ENCODE results near the gene LSR. TPM values are rescaled to one million over a fixed set of nuclear protein-coding genes. Genes with fewer than 3 reads are reported as not detected.

Gene LSR
- polyA plus RNA-seq, 1 donor from 2014 or later: not detected

- Histone ChIP-seq H3F3A (ENCODE audit: insufficient read depth, low read length, poor library complexity, severe bottlenecking) (no peaks in the 10 kb centered on the region), H3K79me2 (replicated peaks; ENCODE audit: insufficient read depth, low read length) (peaks cover under 1% of the 10 kb centered on the region), H4K20me1 (ENCODE audit: insufficient read depth) (no peaks in the 10 kb centered on the region), H3K9ac (ENCODE audit: low read length) (no peak overlapping the region), H3K9me2 (ENCODE audit: insufficient read depth, low read length) (no peaks in the 10 kb centered on the region), H3K4me2 (ENCODE audit: low read length) (no peak overlapping the region), H3K27me3 (ENCODE audit: insufficient read depth, low read depth, low read length) (no peaks in the 10 kb centered on the region), H3K27ac (ENCODE audit: low read length) (no peak overlapping the region), H3K36me3 (ENCODE audit: insufficient read depth, low read length) (no peaks in the 10 kb centered on the region), H3K4me3 (ENCODE audit: low read length) (no peak overlapping the region), H2AFZ (ENCODE audit: low read depth, low read length) (no peak overlapping the region), H3K9me3 (ENCODE audit: low read length) (no peaks in the 10 kb centered on the region)
- no peak for TF ChIP-seq CTCF (IDR thresholded peaks at IDR 0.05; ENCODE audit: poor library complexity, severe bottlenecking)
- no peak for TF ChIP-seq REST (IDR thresholded peaks at IDR 0.05; ENCODE audit: borderline replicate concordance)
- no peak for TF ChIP-seq EZH2 (IDR thresholded peaks at IDR 0.05; ENCODE audit: borderline replicate concordance, insufficient read depth, low read length, poor library complexity, severe bottlenecking)
These were observed 13.4 kb downstream of the LSR start for GRCh38 chr19:35262101-35262761.

- no peaks in the 10 kb centered on the region for H3K9me2 ChIP-seq (ENCODE audit: insufficient read depth, low read length)
- H3K4me3 ChIP-seq (ENCODE audit: low read length): no peak overlapping the region
- H3K9me3 ChIP-seq (ENCODE audit: low read length): no peaks in the 10 kb centered on the region
- TF ChIP-seq TAF1 (IDR thresholded peaks at IDR 0.05; ENCODE audit: low read depth): no peak
- TF ChIP-seq SMC3 (conservative IDR thresholded peaks at IDR 0.05; ENCODE audit: poor library complexity): no peak
- no peak for TF ChIP-seq EZH2 (IDR thresholded peaks at IDR 0.05; ENCODE audit: borderline replicate concordance, insufficient read depth, low read length, poor library complexity, severe bottlenecking)
- TF ChIP-seq CTCF (IDR thresholded peaks at IDR 0.05; ENCODE audit: poor library complexity, severe bottlenecking): no peak
- no peak for TF ChIP-seq MXI1 (conservative IDR thresholded peaks at IDR 0.05; ENCODE audit: poor library complexity, severe bottlenecking)
- TF ChIP-seq EP300 (conservative IDR thresholded peaks at IDR 0.05; ENCODE audit: poor library complexity, severe bottlenecking): no peak
- no peak for TF ChIP-seq POLR2AphosphoS5 (IDR thresholded peaks at IDR 0.05)
- no peak for TF ChIP-seq REST (IDR thresholded peaks at IDR 0.05; ENCODE audit: borderline replicate concordance)
- TF ChIP-seq RAD21 (conservative IDR thresholded peaks at IDR 0.05): no peak
- no peak overlapping the region for H3K4me2 ChIP-seq (ENCODE audit: low read length)
- no peak overlapping the region for H3K27ac ChIP-seq (ENCODE audit: low read length)
- no peaks in the 10 kb centered on the region for H4K20me1 ChIP-seq (ENCODE audit: insufficient read depth)
- no peak overlapping the region for H2AFZ ChIP-seq (ENCODE audit: low read depth, low read length)
- H3K36me3 ChIP-seq (ENCODE audit: insufficient read depth, low read length): no peaks in the 10 kb centered on the region
- H3F3A ChIP-seq (ENCODE audit: insufficient read depth, low read length, poor library complexity, severe bottlenecking): no peaks in the 10 kb centered on the region
- peaks cover 6% of the 10 kb centered on the region for H3K79me2 ChIP-seq (replicated peaks; ENCODE audit: insufficient read depth, low read length)
- H3K27me3 ChIP-seq (ENCODE audit: insufficient read depth, low read depth, low read length): no peaks in the 10 kb centered on the region
- H3K9ac ChIP-seq (ENCODE audit: low read length): no peak overlapping the region
These were observed 15.7 kb downstream of the LSR start for GRCh38 chr19:35264268-35265125.
